GM19043 (cell line): Measurements from ENCODE around the gene SNAI3.

Source experiments
- ATAC-seq: cut with Tn5 transposase; IDR thresholded peaks from one replicate; pipeline ENCODE4 v1.9.1; 2021; ENCODE audit warnings: low read depth; ENCODE audit not compliant: unreplicated experiment

Gene SNAI3

GRCh38 chr16:88693420-88694177 lies 7.3 kb upstream of the SNAI3 start:
- ATAC-seq, result no peak

GRCh38 chr16:88692861-88693260 lies 6.6 kb upstream of the SNAI3 start:
- no peak for ATAC-seq

GRCh38 chr16:88691924-88692560 lies 5.7 kb upstream of the SNAI3 start:
- no peak for ATAC-seq

GRCh38 chr16:88691129-88691813 lies 5.0 kb upstream of the SNAI3 start:
- no peak for ATAC-seq

GRCh38 chr16:88690341-88691128 lies 4.2 kb upstream of the SNAI3 start:
- no peak for ATAC-seq

- no peak for ATAC-seq
Observed at GRCh38 chr16:88688013-88688778, 1.9 kb upstream of the SNAI3 start.

GRCh38 chr16:88687676-88688012 lies 1.3 kb upstream of the SNAI3 start:
- ATAC-seq, result no peak

- ATAC-seq, result no peak
Observed at GRCh38 chr16:88687254-88687576, 908 bp upstream of the SNAI3 start.

- ATAC-seq, result no peak
Observed at GRCh38 chr16:88686062-88686438, 257 bp downstream of the SNAI3 start.

- ATAC-seq, result no peak
Observed at GRCh38 chr16:88685156-88686061, 898 bp downstream of the SNAI3 start.

- no peak for ATAC-seq
Observed at GRCh38 chr16:88684569-88685155, 1.6 kb downstream of the SNAI3 start.

GRCh38 chr16:88681709-88682451 lies 4.4 kb downstream of the SNAI3 start:
- peak; percentile 70 for ATAC-seq

GRCh38 chr16:88681084-88681680 lies 5.1 kb downstream of the SNAI3 start:
- no peak for ATAC-seq

GRCh38 chr16:88680554-88681083 lies 5.7 kb downstream of the SNAI3 start:
- ATAC-seq, result no peak

GRCh38 chr16:88678224-88678979 lies 7.9 kb downstream of the SNAI3 start:
- no peak for ATAC-seq

GRCh38 chr16:88677721-88678120 lies 8.6 kb downstream of the SNAI3 start:
- ATAC-seq, result no peak
